HAP-1 (cell line): ENCODE results near the gene PRIMPOL.
A peak's percentile ranks its signal among the peaks of the same experiment; 100 is the strongest.

Source experiments
- DNase-seq, 2 experiments: peaks; one replicate each; pipeline ENCODE4 v3.0.0-alpha.2; 2016 to 2020; ENCODE audit warnings: low spot score in 2 of 2
- H3K27me3 ChIP-seq: fragments of 250-450 bp; sonication (Bioruptor Pico); 2 replicates; pipeline ENCODE4 v1.5.1; 2020; ENCODE audit warnings: low read depth, mild to moderate bottlenecking, moderate library complexity
- H3K36me3 ChIP-seq: fragments of 250-450 bp; sonication (Bioruptor Pico); replicated peaks from 2 replicates; pipeline ENCODE4 v1.5.1; 2020; ENCODE audit warnings: mild to moderate bottlenecking
- H3K4me1 ChIP-seq: fragments of 250-450 bp; sonication (Bioruptor Pico); 2 replicates; pipeline ENCODE4 v1.5.1; 2020; ENCODE audit warnings: mild to moderate bottlenecking
- H3K4me3 ChIP-seq: fragments of 250-450 bp; sonication (Bioruptor Pico); 2 replicates; pipeline ENCODE4 v1.5.1; 2020; ENCODE audit warnings: mild to moderate bottlenecking, moderate library complexity
- H3K9me3 ChIP-seq: fragments of 250-450 bp; sonication (Bioruptor Pico); 2 replicates; pipeline ENCODE4 v1.5.1; 2020; ENCODE audit warnings: mild to moderate bottlenecking, moderate library complexity
- in situ Hi-C: fragments of 300-500 bp; cut with MboI; formaldehyde crosslinking; loops from 3 replicates; pipeline ENCODE4 v1.14.3; 2020; ENCODE audit warnings: low sequenced_read_pairs, inconsistent platforms, mixed read lengths

PRIMPOL gene

DNA sequence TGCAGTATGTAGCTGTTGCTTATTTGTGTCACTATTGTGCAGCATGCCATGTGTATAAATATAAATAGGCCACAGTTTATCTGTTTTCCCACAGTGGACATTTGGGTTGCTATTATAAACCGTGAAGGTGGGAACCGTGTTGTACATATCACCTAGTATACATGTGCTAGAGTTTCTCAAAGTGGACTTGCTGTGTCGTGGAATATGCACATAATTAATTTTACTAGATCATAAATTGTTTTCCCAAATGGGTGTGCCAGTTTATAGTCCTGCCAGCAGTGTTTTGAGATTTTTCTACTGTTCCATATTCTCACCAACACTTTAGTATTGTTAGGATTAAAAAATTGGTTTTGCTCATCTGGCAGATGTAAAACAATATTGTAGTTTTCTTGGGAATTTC lies 38.5 kb downstream of the PRIMPOL start:
- Histone ChIP-seq H3K27me3 (no peaks in the 10 kb centered on the region), H3K36me3 (peaks cover 9% of the 10 kb centered on the region), H3K4me3 (no peak overlapping the region), H3K4me1 (no peaks in the 10 kb centered on the region), H3K9me3 (no peaks in the 10 kb centered on the region)
- in situ Hi-C loops: no loop called here
- DNase-seq: no peak

DNA sequence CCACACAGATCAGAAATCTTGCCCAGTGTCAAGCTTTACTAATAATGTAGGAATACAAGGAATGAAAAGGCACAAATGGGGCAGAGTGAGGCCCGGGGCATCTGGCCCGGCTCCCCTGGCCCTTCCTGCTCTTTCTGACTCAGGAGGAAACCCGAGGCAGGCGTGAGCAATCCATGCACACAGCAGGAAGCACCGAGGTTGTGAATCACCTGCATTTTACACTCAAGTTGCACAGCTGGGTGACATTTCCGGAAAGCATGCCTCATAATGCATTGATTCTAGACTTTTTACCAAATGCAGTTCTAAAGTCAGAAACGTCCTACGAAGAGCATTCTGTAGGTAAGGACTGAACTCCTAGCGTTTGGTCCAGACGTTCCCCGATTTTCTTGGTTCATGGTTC lies 38.9 kb downstream of the PRIMPOL start:
- H3K27me3 ChIP-seq: no peaks in the 10 kb centered on the region
- H3K9me3 ChIP-seq: no peaks in the 10 kb centered on the region
- H3K4me3 ChIP-seq: no peak overlapping the region
- no peaks in the 10 kb centered on the region for H3K4me1 ChIP-seq
- in situ Hi-C loops: no loop called here
- no peak for DNase-seq
- peaks cover 13% of the 10 kb centered on the region for H3K36me3 ChIP-seq

DNA sequence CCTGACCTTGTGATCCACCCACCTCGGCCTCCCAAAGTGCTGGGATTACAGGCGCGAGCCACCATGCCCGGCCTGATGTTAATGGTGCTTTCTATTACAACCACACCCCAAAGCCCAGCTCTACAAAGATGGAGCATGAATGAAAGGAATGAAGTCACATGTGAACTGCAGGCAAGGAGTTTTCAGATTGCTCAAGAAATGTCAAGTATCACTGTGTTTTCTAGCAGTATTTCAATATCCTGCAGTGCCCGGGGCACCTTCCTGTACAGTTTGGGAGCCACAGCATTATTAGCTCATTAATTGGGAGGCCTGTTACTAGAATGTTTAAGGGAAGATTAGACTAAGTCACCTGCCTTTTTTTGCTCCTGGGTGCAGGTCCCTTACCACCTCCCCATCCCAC lies 40.1 kb downstream of the PRIMPOL start:
- peaks cover 23% of the 10 kb centered on the region for H3K36me3 ChIP-seq
- no peak overlapping the region for H3K4me3 ChIP-seq
- H3K9me3 ChIP-seq: no peaks in the 10 kb centered on the region
- in situ Hi-C loops: no loop called here
- no peaks in the 10 kb centered on the region for H3K4me1 ChIP-seq
- DNase-seq: no peak
- no peaks in the 10 kb centered on the region for H3K27me3 ChIP-seq

DNA sequence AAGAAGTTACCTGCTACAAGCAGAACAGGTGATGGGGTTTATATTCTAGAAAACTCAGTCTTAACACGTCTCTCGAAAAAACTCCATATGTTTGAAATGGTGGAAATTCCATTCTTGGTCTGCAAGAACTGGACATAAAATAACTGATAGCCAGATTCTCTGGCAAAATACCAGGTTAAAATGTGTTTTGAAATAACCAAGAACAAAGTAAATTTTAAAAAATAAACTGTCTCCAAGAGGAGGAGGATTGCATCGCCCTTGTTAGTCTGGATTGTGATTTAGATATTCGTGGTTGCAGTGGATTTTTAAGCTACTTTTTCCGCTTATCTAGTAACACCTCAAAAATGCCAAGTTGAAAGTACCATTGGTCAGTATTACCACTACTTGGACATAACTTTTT lies 43.5 kb downstream of the PRIMPOL start:
- Histone ChIP-seq H3K36me3 (peaks cover 50% of the 10 kb centered on the region), H3K4me3 (no peak overlapping the region), H3K4me1 (no peaks in the 10 kb centered on the region), H3K27me3 (no peaks in the 10 kb centered on the region), H3K9me3 (no peaks in the 10 kb centered on the region)
- in situ Hi-C loops: no loop called here
- no peak for DNase-seq

DNA sequence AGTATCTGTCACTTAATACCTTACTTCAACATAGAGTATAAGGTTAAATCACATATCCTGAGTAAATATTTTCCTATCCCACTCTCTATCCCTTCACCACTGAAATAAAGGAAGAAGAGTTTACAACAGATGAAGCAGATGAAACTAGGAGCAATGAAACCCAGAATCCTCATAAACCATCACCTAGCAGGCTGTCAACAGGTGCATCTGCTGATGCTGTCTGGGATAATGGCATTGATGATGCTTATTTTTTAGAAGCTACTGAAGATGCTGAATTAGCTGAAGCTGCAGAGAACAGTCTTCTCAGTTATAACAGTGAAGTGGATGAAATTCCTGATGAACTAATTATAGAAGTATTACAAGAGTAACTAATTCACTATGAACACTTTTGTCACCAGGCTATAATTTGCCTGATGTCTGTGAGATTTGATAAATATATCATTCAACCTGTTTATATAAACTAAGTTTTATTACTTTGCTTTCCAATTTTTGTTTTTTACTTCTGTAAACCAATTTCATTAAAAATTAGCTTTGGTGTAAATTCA lies 44.9 kb downstream of the PRIMPOL start:
- H3K4me1 ChIP-seq: no peaks in the 10 kb centered on the region
- H3K27me3 ChIP-seq: no peaks in the 10 kb centered on the region
- no peak for DNase-seq
- no peak overlapping the region for H3K4me3 ChIP-seq
- in situ Hi-C loops: no loop called here
- no peaks in the 10 kb centered on the region for H3K9me3 ChIP-seq
- peaks cover 55% of the 10 kb centered on the region for H3K36me3 ChIP-seq

DNA sequence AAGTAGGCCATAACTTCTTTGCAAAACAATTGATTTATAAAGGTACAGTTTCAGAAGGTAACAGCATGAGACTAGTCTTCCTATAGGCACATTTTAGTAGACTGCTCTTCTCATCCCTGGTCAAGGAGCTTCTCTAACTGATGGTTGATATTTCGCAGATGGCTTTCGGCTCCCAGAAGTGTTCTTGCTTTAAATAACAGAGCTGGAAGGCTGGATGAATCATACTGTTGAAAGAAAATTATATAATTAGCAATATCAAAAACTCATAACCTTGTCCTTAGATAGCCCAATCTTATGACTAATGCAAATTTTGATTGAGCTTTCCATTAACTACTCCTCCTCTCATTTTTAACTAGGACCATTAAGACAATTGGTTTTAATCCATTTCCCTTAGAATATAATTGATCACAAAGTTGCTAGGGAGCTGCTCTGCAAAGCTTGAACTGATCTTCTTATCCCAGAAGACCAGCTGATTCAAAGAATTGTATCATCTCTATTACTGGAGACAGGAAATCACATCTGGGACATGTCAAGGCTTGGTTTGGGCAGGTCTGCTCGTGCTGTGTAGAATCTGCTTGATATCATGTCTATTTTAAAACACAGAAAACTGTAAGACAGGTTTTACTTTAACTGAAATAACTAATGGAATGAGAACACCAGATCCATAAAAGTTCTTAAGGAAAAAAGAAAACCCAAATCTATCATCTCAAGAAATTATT lies 45.8 kb downstream of the PRIMPOL start:
- no peaks in the 10 kb centered on the region for H3K4me1 ChIP-seq
- H3K4me3 ChIP-seq: no peak overlapping the region
- DNase-seq: no peak
- H3K9me3 ChIP-seq: no peaks in the 10 kb centered on the region
- in situ Hi-C loops: no loop called here
- peaks cover 59% of the 10 kb centered on the region for H3K36me3 ChIP-seq
- H3K27me3 ChIP-seq: no peaks in the 10 kb centered on the region

DNA sequence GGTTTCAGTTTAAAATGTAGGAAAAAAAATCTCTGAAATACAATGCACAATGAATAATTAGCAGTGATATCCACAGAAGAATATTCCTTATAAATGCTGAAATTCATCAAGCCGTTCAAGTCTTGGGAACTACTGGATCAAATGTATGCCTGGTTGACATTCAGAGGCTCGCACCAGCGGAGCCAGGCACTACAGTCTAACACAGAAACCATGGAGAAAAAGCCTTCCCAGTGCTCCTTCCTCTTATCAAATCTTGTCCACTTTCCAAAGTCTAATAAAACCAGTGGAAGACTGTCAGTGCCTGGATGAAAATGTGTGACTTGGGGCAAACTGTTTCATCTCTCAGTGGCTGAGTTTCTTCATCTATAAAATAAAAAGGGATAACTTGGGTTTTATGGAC lies 48.4 kb downstream of the PRIMPOL start:
- no peak overlapping the region for H3K4me3 ChIP-seq
- no peak for DNase-seq
- H3K36me3 ChIP-seq: peaks cover 67% of the 10 kb centered on the region
- in situ Hi-C loops: no loop called here
- no peaks in the 10 kb centered on the region for H3K27me3 ChIP-seq
- H3K4me1 ChIP-seq: peaks cover 11% of the 10 kb centered on the region
- H3K9me3 ChIP-seq: no peaks in the 10 kb centered on the region

DNA sequence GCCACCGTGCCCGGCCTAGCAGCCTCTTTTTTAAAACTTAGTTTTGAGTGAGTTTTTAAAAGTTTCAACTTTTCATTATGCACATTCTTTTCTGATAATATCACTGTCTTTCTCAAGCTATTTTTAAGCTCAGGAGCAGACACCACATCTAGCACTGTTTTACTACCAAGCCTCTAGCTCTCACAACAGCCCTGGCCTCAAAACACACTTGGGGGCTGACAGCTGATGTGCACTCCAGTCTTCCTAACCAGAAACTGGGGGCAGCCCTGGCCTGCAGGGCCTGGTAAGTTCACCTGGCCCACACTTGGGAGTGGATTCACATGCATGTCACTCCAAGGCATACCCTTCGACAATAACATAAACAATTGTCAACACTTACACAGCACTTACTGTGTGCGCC lies 50.4 kb downstream of the PRIMPOL start:
- in situ Hi-C loops: no loop called here
- no peak for DNase-seq
- H3K36me3 ChIP-seq: peaks cover 68% of the 10 kb centered on the region
- H3K27me3 ChIP-seq: no peaks in the 10 kb centered on the region
- H3K9me3 ChIP-seq: no peaks in the 10 kb centered on the region
- H3K4me1 ChIP-seq: peaks cover 11% of the 10 kb centered on the region
- H3K4me3 ChIP-seq: no peak overlapping the region

DNA sequence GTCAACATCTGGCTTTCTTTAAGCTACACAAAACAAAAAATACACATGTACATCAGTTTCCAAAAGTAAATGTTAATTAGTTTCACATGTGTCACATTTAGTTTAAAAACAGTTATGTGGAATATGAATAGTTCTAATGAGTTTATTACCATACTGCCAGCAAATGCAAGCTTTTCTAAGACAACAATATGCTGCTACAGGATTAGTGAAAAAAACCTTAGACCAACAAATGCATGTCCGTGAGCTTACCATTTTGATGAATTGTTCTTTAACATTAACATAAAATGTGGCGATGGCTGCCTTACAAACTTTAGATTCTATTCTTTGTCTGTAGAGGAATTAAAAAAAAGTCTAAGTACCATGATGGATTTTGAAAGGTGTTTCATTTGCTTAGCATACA lies 52.6 kb downstream of the PRIMPOL start:
- Histone ChIP-seq H3K4me1 (peaks cover 11% of the 10 kb centered on the region), H3K9me3 (no peaks in the 10 kb centered on the region), H3K4me3 (no peak overlapping the region), H3K36me3 (peaks cover 69% of the 10 kb centered on the region), H3K27me3 (no peaks in the 10 kb centered on the region)
- DNase-seq: peak in 1 of 2 experiments; percentile 55
- in situ Hi-C loops: no loop called here

DNA sequence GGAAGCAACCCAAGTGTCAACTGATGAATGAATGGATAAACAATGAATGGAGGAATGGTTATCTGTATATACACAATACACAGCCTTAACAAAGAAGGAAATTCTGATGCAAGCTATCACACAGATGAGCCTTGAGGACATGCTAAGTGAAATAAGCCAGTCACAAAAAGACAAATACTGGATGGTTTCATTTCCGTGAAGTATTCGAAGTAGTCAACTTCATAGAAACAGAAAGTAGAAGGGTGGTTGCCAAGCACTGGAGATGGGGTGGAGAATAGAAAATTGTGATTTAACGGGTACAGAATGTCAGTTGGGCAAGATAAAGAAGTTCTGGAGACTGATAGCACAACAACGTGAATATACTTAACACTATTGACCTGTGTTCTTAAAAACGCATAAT lies 56.2 kb downstream of the PRIMPOL start:
- H3K9me3 ChIP-seq: no peaks in the 10 kb centered on the region
- no peak for DNase-seq
- in situ Hi-C loops: no loop called here
- H3K36me3 ChIP-seq: peaks cover 80% of the 10 kb centered on the region
- peaks cover 11% of the 10 kb centered on the region for H3K4me1 ChIP-seq
- no peak overlapping the region for H3K4me3 ChIP-seq
- H3K27me3 ChIP-seq: no peaks in the 10 kb centered on the region

DNA sequence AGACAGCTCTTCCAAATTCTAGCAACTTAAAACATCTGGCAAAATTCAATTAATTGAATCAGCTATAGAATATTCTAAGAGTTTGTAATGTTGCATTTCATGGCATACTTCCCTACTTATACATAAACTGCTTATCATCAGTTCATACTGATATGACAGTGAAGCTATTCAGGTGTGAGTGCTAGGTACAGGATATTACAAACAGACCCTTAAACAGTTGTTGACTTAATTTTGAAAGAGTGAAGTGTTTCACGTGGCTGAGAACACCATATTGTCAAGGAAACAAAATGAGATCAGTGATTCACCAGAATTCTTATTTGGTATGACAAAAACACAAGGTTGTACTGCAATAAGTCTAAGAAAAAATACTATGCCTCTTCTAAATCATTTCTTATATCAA lies 56.9 kb downstream of the PRIMPOL start:
- Histone ChIP-seq H3K4me3 (no peak overlapping the region), H3K9me3 (no peaks in the 10 kb centered on the region), H3K4me1 (peaks cover 11% of the 10 kb centered on the region), H3K36me3 (peaks cover 80% of the 10 kb centered on the region), H3K27me3 (no peaks in the 10 kb centered on the region)
- DNase-seq: no peak
- in situ Hi-C loops: no loop called here

DNA sequence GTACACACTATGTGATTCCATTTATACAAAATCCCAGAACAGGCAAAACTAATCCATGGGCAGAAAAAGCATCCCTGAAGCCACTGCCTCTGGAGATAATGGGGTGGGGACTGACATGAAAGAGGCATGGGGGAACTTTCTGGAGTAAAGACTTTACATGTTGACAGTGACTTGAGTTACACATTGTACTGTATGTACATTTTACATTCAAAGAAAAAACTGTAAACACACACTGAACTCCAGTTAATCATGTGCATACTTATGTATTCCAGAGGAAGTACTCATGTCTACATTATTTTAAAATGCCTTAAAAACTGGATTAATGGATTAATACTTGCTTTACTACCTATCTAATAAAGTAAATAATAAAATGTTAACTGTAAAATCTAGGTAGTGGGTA lies 62.8 kb downstream of the PRIMPOL start:
- DNase-seq: no peak

DNA sequence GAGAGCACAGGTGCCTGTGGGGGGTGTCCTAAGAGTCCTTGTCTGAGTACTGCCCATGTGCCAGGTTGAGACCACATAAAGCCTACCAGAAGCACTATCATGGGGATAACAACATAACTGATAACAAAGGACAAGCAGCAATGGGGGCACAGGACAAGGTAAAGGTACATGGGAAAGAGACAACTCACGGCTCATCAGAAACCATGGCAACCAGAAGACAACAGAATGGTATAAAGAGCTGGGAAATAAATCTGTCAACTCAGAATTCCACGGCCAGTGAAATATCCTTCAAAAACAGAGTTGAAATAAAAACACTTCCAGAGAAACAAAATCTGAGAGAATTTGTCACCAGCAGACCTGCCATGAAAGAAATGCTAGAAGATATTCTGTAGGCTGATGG lies 64.3 kb downstream of the PRIMPOL start:
- in situ Hi-C loops: no loop called here
- Histone ChIP-seq H3K4me1 (no peaks in the 10 kb centered on the region), H3K4me3 (no peak overlapping the region), H3K36me3 (peaks cover 86% of the 10 kb centered on the region), H3K27me3 (no peaks in the 10 kb centered on the region), H3K9me3 (no peaks in the 10 kb centered on the region)
- no peak for DNase-seq

More for the DNA sequence above, 62.8 kb downstream of the PRIMPOL start:
- in situ Hi-C loops: no loop called here
- Histone ChIP-seq H3K4me3 (no peak overlapping the region), H3K27me3 (no peaks in the 10 kb centered on the region), H3K36me3 (peaks cover 81% of the 10 kb centered on the region), H3K9me3 (no peaks in the 10 kb centered on the region), H3K4me1 (no peaks in the 10 kb centered on the region)

DNA sequence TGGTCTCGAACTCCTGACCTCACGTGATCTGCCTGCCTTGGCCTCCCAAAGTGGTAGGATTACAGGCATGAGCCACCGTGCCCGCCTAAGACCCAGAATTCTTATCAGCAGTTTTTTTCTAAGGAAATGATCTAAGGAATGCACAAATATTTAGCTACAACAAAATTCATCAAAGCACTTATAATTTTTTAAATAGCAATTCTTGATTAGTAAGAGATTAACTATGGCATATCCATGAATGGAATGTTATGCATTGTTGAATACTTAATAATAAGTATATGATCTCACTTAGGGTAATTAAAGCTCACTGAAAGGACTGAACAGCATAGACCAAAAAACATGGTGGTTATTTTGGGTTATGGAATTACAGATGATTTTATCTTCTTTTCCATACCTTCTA lies 66.0 kb downstream of the PRIMPOL start:
- DNase-seq: no peak
- in situ Hi-C loops: no loop called here
- Histone ChIP-seq H3K36me3 (peaks cover 86% of the 10 kb centered on the region), H3K9me3 (no peaks in the 10 kb centered on the region), H3K4me1 (no peaks in the 10 kb centered on the region), H3K27me3 (no peaks in the 10 kb centered on the region), H3K4me3 (no peak overlapping the region)

DNA sequence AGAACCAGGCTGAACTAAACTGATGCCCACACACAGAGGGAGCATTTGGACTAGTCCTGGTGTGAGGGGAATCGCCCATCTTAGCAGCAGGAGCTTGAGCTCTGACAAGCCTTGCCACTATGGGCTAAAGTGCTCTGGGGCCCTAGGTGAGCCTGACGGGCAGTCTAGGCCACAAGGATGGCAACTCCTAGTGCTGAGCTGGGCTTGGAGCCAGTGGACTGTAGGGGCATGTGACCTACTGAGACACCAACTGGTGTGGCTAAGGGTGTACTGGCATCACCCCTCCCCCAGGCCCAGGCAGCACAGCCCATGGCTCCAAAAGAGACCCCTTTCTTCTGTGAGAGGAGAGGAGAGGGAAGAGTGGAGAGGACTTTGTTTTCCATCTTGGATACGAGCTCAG lies 69.9 kb downstream of the PRIMPOL start:
- DNase-seq: no peak
- Histone ChIP-seq H3K4me3 (no peak overlapping the region), H3K4me1 (peaks cover 3% of the 10 kb centered on the region; the same call in 1 of the 2 replicates), H3K27me3 (no peaks in the 10 kb centered on the region), H3K9me3 (no peaks in the 10 kb centered on the region), H3K36me3 (peaks cover 90% of the 10 kb centered on the region)
- in situ Hi-C loops: no loop called here
